Measurements from ENCODE around the gene TADA2B.
"Not testable (repeated sequence)": the region's sequence is repeated elsewhere in the genome, so short reads cannot be mapped to it uniquely, and the experiment has no call there.

TADA2B gene

DNA sequence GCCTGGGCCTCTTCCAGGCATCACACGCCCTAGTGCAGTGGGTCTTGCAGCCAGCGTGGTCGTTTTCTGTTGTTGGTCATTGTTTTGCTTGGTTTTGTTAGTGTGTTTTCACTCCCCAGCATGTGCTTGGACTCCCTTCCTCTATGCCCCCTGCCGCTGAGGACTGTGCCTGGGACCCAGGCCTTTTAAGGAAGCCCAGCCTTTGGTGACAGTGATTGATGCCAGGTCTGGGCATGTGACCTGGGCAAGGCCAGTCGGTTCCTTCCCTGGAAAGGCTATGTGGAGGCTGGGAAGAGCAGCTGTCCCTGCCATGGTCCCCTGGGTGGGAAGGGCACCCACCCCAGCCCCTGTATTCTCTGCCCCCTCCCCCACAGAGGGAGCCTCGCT lies 33.5 kb downstream of the TADA2B start:
- Histone ChIP-seq H3K79me2 (ENCODE audit: insufficient read depth, low read length) (no peaks in the 10 kb centered on the region), H3K9me3 (ENCODE audit: low read length) (no peaks in the 10 kb centered on the region)

DNA sequence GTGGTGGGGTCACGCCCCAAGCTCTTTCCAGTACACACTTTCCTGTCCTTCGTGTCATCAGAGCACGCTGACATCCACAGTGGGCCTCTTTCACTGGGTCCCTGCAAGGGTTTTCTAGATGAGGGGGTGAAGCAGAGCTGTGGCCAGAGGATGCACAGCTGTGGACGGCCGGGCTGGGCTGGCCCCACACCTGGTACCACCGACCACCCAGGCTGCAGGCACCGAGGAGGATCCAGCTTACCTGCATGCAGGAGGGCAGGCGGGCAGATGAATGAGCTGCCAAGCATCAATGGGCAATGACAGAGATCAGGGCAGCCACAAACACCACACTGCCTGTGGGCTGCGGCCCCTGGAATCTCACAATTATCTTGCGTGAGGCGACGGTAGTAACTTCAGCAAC lies 34.2 kb downstream of the TADA2B start:
- H4K20me1 ChIP-seq (ENCODE audit: insufficient read depth, low read length), result no peaks in the 10 kb centered on the region
- H2AFZ ChIP-seq (ENCODE audit: low read length), result no peak overlapping the region
- no peaks in the 10 kb centered on the region for H3F3A ChIP-seq (ENCODE audit: insufficient read depth, low read length)
- H3K4me1 ChIP-seq (ENCODE audit: insufficient read depth, low read length, severe bottlenecking), result no peaks in the 10 kb centered on the region
- H3K9me2 ChIP-seq (ENCODE audit: low read depth, low read length), result no peaks in the 10 kb centered on the region
- H3K36me3 ChIP-seq (ENCODE audit: insufficient read depth, low read length), result no peaks in the 10 kb centered on the region
- H3K27me3 ChIP-seq (ENCODE audit: insufficient read depth, low read length), result no peaks in the 10 kb centered on the region
- no peak overlapping the region for H3K27ac ChIP-seq (ENCODE audit: low read depth, low read length, poor library complexity, severe bottlenecking)
- no peak overlapping the region for H3K4me2 ChIP-seq (ENCODE audit: low read length)
- H3K9me3 ChIP-seq (ENCODE audit: low read length), result no peaks in the 10 kb centered on the region
- H3K4me3 ChIP-seq (ENCODE audit: low read depth, low read length, poor library complexity, severe bottlenecking), result no peak overlapping the region
- H3K9ac ChIP-seq (ENCODE audit: low read length), result no peak overlapping the region
- TF ChIP-seq, protein P1, sequence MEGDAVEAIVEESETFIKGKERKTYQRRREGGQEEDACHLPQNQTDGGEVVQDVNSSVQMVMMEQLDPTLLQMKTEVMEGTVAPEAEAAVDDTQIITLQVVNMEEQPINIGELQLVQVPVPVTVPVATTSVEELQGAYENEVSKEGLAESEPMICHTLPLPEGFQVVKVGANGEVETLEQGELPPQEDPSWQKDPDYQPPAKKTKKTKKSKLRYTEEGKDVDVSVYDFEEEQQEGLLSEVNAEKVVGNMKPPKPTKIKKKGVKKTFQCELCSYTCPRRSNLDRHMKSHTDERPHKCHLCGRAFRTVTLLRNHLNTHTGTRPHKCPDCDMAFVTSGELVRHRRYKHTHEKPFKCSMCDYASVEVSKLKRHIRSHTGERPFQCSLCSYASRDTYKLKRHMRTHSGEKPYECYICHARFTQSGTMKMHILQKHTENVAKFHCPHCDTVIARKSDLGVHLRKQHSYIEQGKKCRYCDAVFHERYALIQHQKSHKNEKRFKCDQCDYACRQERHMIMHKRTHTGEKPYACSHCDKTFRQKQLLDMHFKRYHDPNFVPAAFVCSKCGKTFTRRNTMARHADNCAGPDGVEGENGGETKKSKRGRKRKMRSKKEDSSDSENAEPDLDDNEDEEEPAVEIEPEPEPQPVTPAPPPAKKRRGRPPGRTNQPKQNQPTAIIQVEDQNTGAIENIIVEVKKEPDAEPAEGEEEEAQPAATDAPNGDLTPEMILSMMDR (IDR thresholded peaks at IDR 0.05; ENCODE audit: low read length), result no peak
- TF ChIP-seq EZH2 (IDR thresholded peaks at IDR 0.05; ENCODE audit: borderline replicate concordance, low read length), result no peak
- H3K79me2 ChIP-seq (ENCODE audit: insufficient read depth, low read length), result no peaks in the 10 kb centered on the region

More for the DNA sequence above, 33.5 kb downstream of the TADA2B start:
- no peaks in the 10 kb centered on the region for H3K4me1 ChIP-seq (ENCODE audit: insufficient read depth, low read length, severe bottlenecking)
- H3K4me3 ChIP-seq (ENCODE audit: low read depth, low read length, poor library complexity, severe bottlenecking), result no peak overlapping the region
- no peak overlapping the region for H3K27ac ChIP-seq (ENCODE audit: low read depth, low read length, poor library complexity, severe bottlenecking)
- no peak overlapping the region for H3K9ac ChIP-seq (ENCODE audit: low read length)
- H3K27me3 ChIP-seq (ENCODE audit: insufficient read depth, low read length), result no peaks in the 10 kb centered on the region
- no peak for TF ChIP-seq EZH2 (IDR thresholded peaks at IDR 0.05; ENCODE audit: borderline replicate concordance, low read length)
- TF ChIP-seq, protein P1 (IDR thresholded peaks at IDR 0.05; ENCODE audit: low read length), result no peak
- H3K4me2 ChIP-seq (ENCODE audit: low read length), result no peak overlapping the region
- H4K20me1 ChIP-seq (ENCODE audit: insufficient read depth, low read length), result no peaks in the 10 kb centered on the region
- H3K9me2 ChIP-seq (ENCODE audit: low read depth, low read length), result no peaks in the 10 kb centered on the region
- H2AFZ ChIP-seq (ENCODE audit: low read length), result no peak overlapping the region
- H3K36me3 ChIP-seq (ENCODE audit: insufficient read depth, low read length), result no peaks in the 10 kb centered on the region
- H3F3A ChIP-seq (ENCODE audit: insufficient read depth, low read length), result no peaks in the 10 kb centered on the region

DNA sequence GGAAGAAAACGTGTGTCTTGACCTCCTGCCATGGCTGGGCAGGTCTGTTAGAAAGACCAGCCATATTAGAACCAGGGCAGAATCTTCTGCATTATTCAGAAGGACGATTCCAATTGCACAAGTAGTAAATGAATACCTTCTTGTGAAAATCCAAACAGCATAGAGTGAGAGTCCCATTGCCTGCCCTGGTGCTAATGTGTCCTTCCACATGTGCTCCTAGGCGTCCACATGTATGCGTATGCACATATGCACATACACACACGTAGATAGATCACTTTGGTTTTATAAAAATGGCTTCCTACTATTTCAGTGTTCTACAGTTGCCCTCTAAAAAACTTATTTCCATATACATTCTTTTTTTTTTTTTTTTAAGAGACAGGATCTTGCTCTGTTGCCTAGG lies 34.9 kb downstream of the TADA2B start:
- H3F3A ChIP-seq (ENCODE audit: insufficient read depth, low read length), result no peaks in the 10 kb centered on the region
- no peaks in the 10 kb centered on the region for H3K9me2 ChIP-seq (ENCODE audit: low read depth, low read length)
- H3K9ac ChIP-seq (ENCODE audit: low read length), result no peak overlapping the region
- no peak overlapping the region for H3K27ac ChIP-seq (ENCODE audit: low read depth, low read length, poor library complexity, severe bottlenecking)
- H4K20me1 ChIP-seq (ENCODE audit: insufficient read depth, low read length), result no peaks in the 10 kb centered on the region
- H3K4me2 ChIP-seq (ENCODE audit: low read length), result no peak overlapping the region
- no peaks in the 10 kb centered on the region for H3K9me3 ChIP-seq (ENCODE audit: low read length)
- H3K27me3 ChIP-seq (ENCODE audit: insufficient read depth, low read length), result no peaks in the 10 kb centered on the region
- no peak overlapping the region for H3K4me3 ChIP-seq (ENCODE audit: low read depth, low read length, poor library complexity, severe bottlenecking)
- no peak overlapping the region for H2AFZ ChIP-seq (ENCODE audit: low read length)
- no peaks in the 10 kb centered on the region for H3K36me3 ChIP-seq (ENCODE audit: insufficient read depth, low read length)
- no peaks in the 10 kb centered on the region for H3K4me1 ChIP-seq (ENCODE audit: insufficient read depth, low read length, severe bottlenecking)
- TF ChIP-seq, protein P1 (IDR thresholded peaks at IDR 0.05; ENCODE audit: low read length), result no peak
- TF ChIP-seq EZH2 (IDR thresholded peaks at IDR 0.05; ENCODE audit: borderline replicate concordance, low read length), result no peak
- no peaks in the 10 kb centered on the region for H3K79me2 ChIP-seq (ENCODE audit: insufficient read depth, low read length)

DNA sequence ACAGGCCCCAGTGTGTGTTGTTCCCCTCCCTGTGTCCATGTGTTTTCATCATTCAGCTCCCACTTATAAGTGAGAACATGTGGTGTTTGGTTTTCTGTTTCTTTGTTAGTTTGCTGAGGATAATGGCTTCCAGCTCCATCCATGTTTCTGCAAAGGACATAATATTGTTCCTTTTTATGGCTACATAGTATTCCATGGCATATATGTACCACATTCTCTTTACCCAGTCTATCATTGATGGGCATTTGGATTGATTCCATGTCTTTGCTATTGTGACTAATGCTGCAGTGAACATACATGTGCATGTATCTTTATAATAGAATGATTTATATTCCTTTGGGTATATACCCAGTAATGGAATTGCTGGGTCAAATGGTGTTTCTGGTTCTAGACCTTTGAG lies 36.3 kb downstream of the TADA2B start:
- H3K4me2 ChIP-seq (ENCODE audit: low read length); H3K27ac ChIP-seq (ENCODE audit: low read depth, low read length, poor library complexity, severe bottlenecking); H3F3A ChIP-seq (ENCODE audit: insufficient read depth, low read length); H4K20me1 ChIP-seq (ENCODE audit: insufficient read depth, low read length); H3K27me3 ChIP-seq (ENCODE audit: insufficient read depth, low read length); H3K4me1 ChIP-seq (ENCODE audit: insufficient read depth, low read length, severe bottlenecking); H3K9me2 ChIP-seq (ENCODE audit: low read depth, low read length); H3K9me3 ChIP-seq (ENCODE audit: low read length); H3K36me3 ChIP-seq (ENCODE audit: insufficient read depth, low read length); H3K4me3 ChIP-seq (ENCODE audit: low read depth, low read length, poor library complexity, severe bottlenecking); H2AFZ ChIP-seq (ENCODE audit: low read length); H3K79me2 ChIP-seq (ENCODE audit: insufficient read depth, low read length); H3K9ac ChIP-seq (ENCODE audit: low read length): not testable (repeated sequence)

DNA sequence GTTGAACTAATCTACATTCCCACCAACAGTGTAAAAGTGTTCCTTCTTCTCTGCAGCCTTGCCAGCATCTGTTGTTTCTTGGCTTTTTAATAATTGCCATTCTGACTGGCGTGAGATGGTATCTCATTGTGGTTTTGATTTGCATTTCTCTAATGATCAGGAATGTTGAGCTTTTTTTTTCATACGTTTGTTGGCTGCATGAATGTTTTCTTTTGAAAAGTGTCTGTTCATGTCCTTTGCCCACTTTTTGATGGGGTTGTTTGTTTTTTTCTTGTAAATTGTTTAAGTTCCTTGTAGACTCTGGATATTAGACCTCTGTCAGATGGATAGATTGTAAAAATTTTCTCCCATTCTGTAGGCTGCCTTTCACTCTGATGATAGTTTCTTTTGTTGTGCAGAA lies 36.7 kb downstream of the TADA2B start:
- H4K20me1 ChIP-seq (ENCODE audit: insufficient read depth, low read length); H3K4me1 ChIP-seq (ENCODE audit: insufficient read depth, low read length, severe bottlenecking); H3K4me2 ChIP-seq (ENCODE audit: low read length); H3K9ac ChIP-seq (ENCODE audit: low read length); H3K4me3 ChIP-seq (ENCODE audit: low read depth, low read length, poor library complexity, severe bottlenecking); H3K27me3 ChIP-seq (ENCODE audit: insufficient read depth, low read length); H3F3A ChIP-seq (ENCODE audit: insufficient read depth, low read length); H3K27ac ChIP-seq (ENCODE audit: low read depth, low read length, poor library complexity, severe bottlenecking); H3K79me2 ChIP-seq (ENCODE audit: insufficient read depth, low read length); H2AFZ ChIP-seq (ENCODE audit: low read length); H3K36me3 ChIP-seq (ENCODE audit: insufficient read depth, low read length); H3K9me2 ChIP-seq (ENCODE audit: low read depth, low read length); H3K9me3 ChIP-seq (ENCODE audit: low read length): not testable (repeated sequence)

Data from OCI-LY1 (cell line).